H1 (cell line): Measurements from ENCODE around the gene MLLT6. TPM values are rescaled to one million over a fixed set of nuclear protein-coding genes. Genes with fewer than 3 reads are reported as not detected.

Experiments
- CTCF ChIA-PET: fragments of 300-600 bp; sonication (Branson Sonifier 250); formaldehyde crosslinking; loops from one replicate; lab custom pipeline; 2021; ENCODE audit not compliant: partially characterized antibody; lab: Charles Lee
- POLR2A ChIA-PET: fragments of 300-600 bp; sonication (Branson Sonifier 250); formaldehyde crosslinking; loops from one replicate; lab custom pipeline; 2021; ENCODE audit warnings: inconsistent platforms; ENCODE audit not compliant: partially characterized antibody; lab: Charles Lee
- DNase-seq, 2 experiments: peaks; one replicate each; pipeline versions ENCODE4 v3.0.0 to v3.0.0-alpha.2; 2010 to 2022; ENCODE audit warnings: low spot score in 2 of 2, low read depth in 1 of 2, mixed read lengths in 1 of 2
- FAIRE-seq: peaks from 2 replicates; lab custom pipeline; 2011; peaks lifted over from hg19 to GRCh38; lab: Jason Lieb, UNC
- H2AFZ ChIP-seq: 2 replicates; pipeline ENCODE4 v1.8.1; 2012; ENCODE audit warnings: low read length, inconsistent platforms
- H2AK5ac ChIP-seq: 2 replicates; pipeline ENCODE4 v1.6.1; 2013; ENCODE audit warnings: low read depth, low read length
- H2BK120ac ChIP-seq: replicated peaks from 2 replicates; pipeline ENCODE3; 2013; ENCODE audit warnings: low read depth, low read length, inconsistent platforms
- H2BK12ac ChIP-seq: 2 replicates; pipeline ENCODE4 v1.6.1; 2013; ENCODE audit warnings: low read depth, low read length
- H2BK15ac ChIP-seq: 2 replicates; pipeline ENCODE4 v1.6.1; 2013; ENCODE audit warnings: low read length
- H2BK20ac ChIP-seq: 2 replicates; pipeline ENCODE4 v1.6.1; 2013; ENCODE audit warnings: low read length
- H2BK5ac ChIP-seq: 2 replicates; pipeline ENCODE4 v1.6.1; 2013; ENCODE audit warnings: low read depth, low read length
- H3K14ac ChIP-seq: 2 replicates; pipeline ENCODE4 v1.6.1; 2013; ENCODE audit warnings: inconsistent platforms; ENCODE audit not compliant: insufficient read length
- H3K18ac ChIP-seq: 2 replicates; pipeline ENCODE4 v1.6.1; 2013; ENCODE audit warnings: low read length; ENCODE audit errors: extremely low read depth
- H3K23ac ChIP-seq: 2 replicates; pipeline ENCODE4 v1.6.1; 2013; ENCODE audit warnings: inconsistent platforms; ENCODE audit not compliant: insufficient read length
- H3K23me2 ChIP-seq: 2 replicates; pipeline ENCODE4 v1.6.1; 2013; ENCODE audit warnings: low read depth, low read length
- H3K27ac ChIP-seq: 2 replicates; pipeline ENCODE4 v1.6.1; 2011; ENCODE audit warnings: low read depth, low read length, inconsistent platforms
- H3K27me3 ChIP-seq, 4 experiments: replicated peaks in 1 of 4; 1 replicate in 1 of 4; 2 replicates in 3 of 4; pipeline versions ENCODE4 v1.6.1 to v1.8.1; 2011 to 2013; ENCODE audit warnings: low read length in 3 of 4, mild to moderate bottlenecking in 3 of 4, inconsistent platforms in 2 of 4, mixed read lengths in 2 of 4, moderate library complexity in 1 of 4; ENCODE audit not compliant: control insufficient read depth in 3 of 4, insufficient read depth in 3 of 4; ENCODE audit errors: extremely low read depth in 1 of 4
- H3K36me3 ChIP-seq, 4 experiments: 2 replicates each; pipeline versions ENCODE4 v1.6.1 to v1.8.1; 2011 to 2013; ENCODE audit warnings: mild to moderate bottlenecking in 4 of 4, low read length in 3 of 4, moderate library complexity in 2 of 4, control low read depth in 1 of 4, inconsistent platforms in 1 of 4; ENCODE audit not compliant: insufficient read depth in 4 of 4, control insufficient read depth in 2 of 4
- H3K4ac ChIP-seq: replicated peaks from 2 replicates; pipeline ENCODE3; 2013; ENCODE audit warnings: low read length, low read depth, mixed read lengths, inconsistent platforms; ENCODE audit not compliant: insufficient read length
- H3K4me1 ChIP-seq, 4 experiments: replicated peaks in 1 of 4; 1 replicate in 1 of 4; 2 replicates in 3 of 4; pipeline versions ENCODE4 v1.6.1 to v1.8.1; 2011 to 2013; ENCODE audit warnings: low read length in 3 of 4, inconsistent platforms in 2 of 4, mixed read lengths in 1 of 4; ENCODE audit not compliant: insufficient read depth in 4 of 4, control insufficient read depth in 3 of 4
- H3K4me2 ChIP-seq, 2 experiments: 2 replicates each; pipeline versions ENCODE4 v1.6.1 to v1.8.1; 2011 to 2013; ENCODE audit warnings: low read depth in 2 of 2, low read length in 2 of 2, control low read depth in 1 of 2, inconsistent platforms in 1 of 2, mild to moderate bottlenecking in 1 of 2; ENCODE audit not compliant: insufficient read depth in 1 of 2
- H3K4me3 ChIP-seq, 4 experiments: fragments of 200-600, 300-600 bp in 1 of 4; sonication (generic), shearing (Covaris generic), sonication (Bioruptor Twin) in 1 of 4; 2 replicates each; pipeline versions ENCODE4 v1.5.1 to v1.8.1; 2011 to 2016; ENCODE audit warnings: low read length in 4 of 4, low read depth in 3 of 4, control low read depth in 2 of 4, inconsistent platforms in 2 of 4, mild to moderate bottlenecking in 2 of 4, mixed read lengths in 1 of 4, moderate library complexity in 1 of 4; ENCODE audit not compliant: insufficient read depth in 2 of 4; ENCODE audit errors: extremely low read depth in 1 of 4
- H3K56ac ChIP-seq: replicated peaks from 2 replicates; pipeline ENCODE3; 2013; ENCODE audit warnings: low read depth, mild to moderate bottlenecking, mixed read lengths, low read length, inconsistent platforms; ENCODE audit not compliant: insufficient read length
- H3K79me1 ChIP-seq: 2 replicates; pipeline ENCODE4 v1.6.1; 2013; ENCODE audit warnings: low read depth, low read length, control low read depth
- H3K79me2 ChIP-seq, 2 experiments: 2 replicates each; pipeline versions ENCODE4 v1.6.1 to v1.8.1; 2012 to 2013; ENCODE audit warnings: low read length in 2 of 2, mild to moderate bottlenecking in 2 of 2, inconsistent platforms in 1 of 2; ENCODE audit not compliant: insufficient read depth in 2 of 2, control insufficient read depth in 1 of 2
- H3K9ac ChIP-seq, 4 experiments: replicated peaks in 1 of 4; 1 replicate in 1 of 4; 2 replicates in 3 of 4; pipeline versions ENCODE4 v1.6.1 to v1.8.1; 2011 to 2013; ENCODE audit warnings: low read depth in 3 of 4, low read length in 3 of 4, control low read depth in 2 of 4, mild to moderate bottlenecking in 2 of 4, moderate library complexity in 2 of 4, inconsistent platforms in 1 of 4; ENCODE audit errors: extremely low read depth in 1 of 4
- H3K9me3 ChIP-seq, 2 experiments: 2 replicates each; pipeline versions ENCODE4 v1.6.1 to v1.8.1; 2012 to 2013; ENCODE audit warnings: mild to moderate bottlenecking in 2 of 2, moderate library complexity in 2 of 2, control low read depth in 1 of 2, inconsistent platforms in 1 of 2, low read depth in 1 of 2, low read length in 1 of 2, mixed read lengths in 1 of 2; ENCODE audit not compliant: insufficient read depth in 2 of 2
- H4K20me1 ChIP-seq, 2 experiments: replicated peaks in 1 of 2; 2 replicates each; pipeline versions ENCODE3 to v1.8.1; 2011 to 2013; ENCODE audit warnings: inconsistent platforms in 2 of 2, low read length in 2 of 2, mild to moderate bottlenecking in 1 of 2; ENCODE audit not compliant: insufficient read depth in 2 of 2, control insufficient read depth in 1 of 2
- H4K5ac ChIP-seq: 2 replicates; pipeline ENCODE4 v1.6.1; 2013; ENCODE audit warnings: low read length, low read depth, mixed read lengths, inconsistent platforms; ENCODE audit not compliant: insufficient read length
- H4K8ac ChIP-seq: 2 replicates; pipeline ENCODE4 v1.8.0; 2013; ENCODE audit warnings: mild to moderate bottlenecking, moderate library complexity, low read length, inconsistent platforms; ENCODE audit not compliant: insufficient read depth; ENCODE audit errors: extremely low read depth
- H4K91ac ChIP-seq: replicated peaks from 2 replicates; pipeline ENCODE3; 2013; ENCODE audit warnings: low read length, mixed read lengths, inconsistent platforms; ENCODE audit not compliant: insufficient read length
- ASH2L ChIP-seq: fragments of 200-600, 300-600 bp; sonication (generic); IDR thresholded peaks from one replicate; pipeline ENCODE4 v1.7.1; 2017; ENCODE audit warnings: low read length
- SP2 ChIP-seq: IDR thresholded peaks from 2 replicates; pipeline ENCODE4 v1.6.1; 2012; ENCODE audit warnings: mild to moderate bottlenecking, low read length, inconsistent platforms
- WGBS, 2 experiments: shearing (Covaris generic) in 1 of 2; methylation state at CpG; one replicate each; pipeline versions ENCODE4 v1.1.6 to v1.1.7; 2013 to 2015; ENCODE audit warnings: low lambda C conversion rate in 2 of 2, mixed read lengths in 2 of 2, inconsistent platforms in 1 of 2, low coverage in 1 of 2, missing lambda C conversion rate in 1 of 2; ENCODE audit not compliant: insufficient replicate concordance in 2 of 2, insufficient coverage in 1 of 2, insufficient read length in 1 of 2; ENCODE audit errors: extremely low coverage in 1 of 2, missing lambda C conversion rate in 1 of 2; 5-methylcytosine and 5-hydroxymethylcytosine counted together
- polyA plus RNA-seq, 7 experiments: library from polyadenylated mRNA; depleted of rRNA in 3 of 7; stranded (reverse) in 5 of 7; unstranded in 2 of 7; fragments of >200 nt in 5 of 7; fragments of 200-250 nt in 2 of 7; gene quantifications; 1 replicate in 5 of 7; 2 replicates in 1 of 7; 4 replicates in 1 of 7; pipeline versions ENCODE4 v1.2.1 to v1.2.3, GENCODE V29; 2011 to 2013; ENCODE audit warnings: missing spikeins in 2 of 7, mixed read lengths in 2 of 7
- total RNA-seq: library from RNA; stranded (reverse); fragmentation: NEBNext Ultra II Directional; extraction: Animal tissue kit (Norgen Biotek cat#: 25700); gene quantifications from 2 replicates; pipeline ENCODE4 v1.2.1, GENCODE V29; 2021

MLLT6 gene
- total and polyA plus RNA-seq, 2 of the 8 experiments (the other 6 are each of a cell fraction or from before 2014, with no cell fraction given), result 6.5 to 8.0 TPM

GRCh38 chr17:38746849-38747462 is 41.9 kb downstream of the MLLT6 start:
- H3K14ac ChIP-seq, result no peak overlapping the region
- TF ChIP-seq ASH2L (peak; percentile 53), SP2 (no peak)
- FAIRE-seq (no peak), DNase-seq (no peak)
- H3K27me3 ChIP-seq, result peaks cover 0 to 11% (median 5%) of the 10 kb centered on the region in 4 experiments; a peak in 5 of 7 replicates
- H2BK120ac ChIP-seq, result no peak overlapping the region
- no peak overlapping the region for H3K4ac ChIP-seq
- ChIA-PET CTCF (interaction anchor here (0.7 to 4.6 kb wide), 6 partner anchors 12 to 207 kb away, joined by 3 to 40 read pairs (median 4); partner anchors contain the start of gene CISD3), POLR2A (interaction anchor here (0.7 to 4.8 kb wide), 7 partner anchors 10 to 295 kb away, joined by 4 to 40 read pairs (median 8); partner anchors contain the start of gene CISD3)
- no peaks in the 10 kb centered on the region for H3K9me3 ChIP-seq
- H3K18ac ChIP-seq, result peak overlapping the region; percentile 71
- H3K4me2 ChIP-seq, result peak overlapping the region; percentile 84 to 89
- H4K20me1 ChIP-seq, result peaks cover 31 to 39% of the 10 kb centered on the region in 2 experiments
- H4K5ac ChIP-seq, result no peak overlapping the region
- no peak overlapping the region for H2AFZ ChIP-seq
- 9% methylated on average over 11 of the region's 21 CpGs; no CpG with 5 or more reads in 1 of the 2 experiments for WGBS, 2 experiments
- no peak overlapping the region for H2BK20ac ChIP-seq
- peak overlapping the region; percentile 78 to 90 (median 88) for H3K4me3 ChIP-seq
- H4K91ac ChIP-seq, result peak overlapping the region; percentile 53
- H3K27ac ChIP-seq, result no peak overlapping the region
- H2BK15ac ChIP-seq, result no peak overlapping the region; the same call in 1 of the 2 replicates
- no peak overlapping the region; the same call in 1 of the 2 replicates for H2BK12ac ChIP-seq
- H3K23me2 ChIP-seq, result peaks cover 45% of the 10 kb centered on the region
- peak overlapping the region; percentile 77; the same call in 1 of the 2 replicates for H2BK5ac ChIP-seq
- H3K4me1 ChIP-seq, result peaks cover 7 to 34% (median 21%) of the 10 kb centered on the region in 4 experiments
- H3K23ac ChIP-seq, result no peak overlapping the region
- H3K79me2 ChIP-seq, result peaks cover 43 to 54% of the 10 kb centered on the region in 2 experiments
- no peaks in the 10 kb centered on the region for H3K36me3 ChIP-seq
- no peak overlapping the region for H2AK5ac ChIP-seq
- H3K9ac ChIP-seq, result peak overlapping the region in 1 of 4 experiments; percentile 63; a peak in 4 of 7 replicates
- peaks cover 15% of the 10 kb centered on the region for H3K79me1 ChIP-seq
- no peak overlapping the region; the same call in 1 of the 2 replicates for H4K8ac ChIP-seq
- peak overlapping the region; percentile 32 for H3K56ac ChIP-seq
